Kidney capillary endothelial cell (primary cell): Measurements from ENCODE around the gene ATG16L2.
"Not testable (repeated sequence)": the region's sequence is repeated elsewhere in the genome, so short reads cannot be mapped to it uniquely, and the experiment has no call there.

Experiments
- DNase-seq: peaks from one replicate; pipeline ENCODE4 v3.0.0-alpha.2; 2018; ENCODE audit warnings: low spot score

Gene ATG16L2

DNA sequence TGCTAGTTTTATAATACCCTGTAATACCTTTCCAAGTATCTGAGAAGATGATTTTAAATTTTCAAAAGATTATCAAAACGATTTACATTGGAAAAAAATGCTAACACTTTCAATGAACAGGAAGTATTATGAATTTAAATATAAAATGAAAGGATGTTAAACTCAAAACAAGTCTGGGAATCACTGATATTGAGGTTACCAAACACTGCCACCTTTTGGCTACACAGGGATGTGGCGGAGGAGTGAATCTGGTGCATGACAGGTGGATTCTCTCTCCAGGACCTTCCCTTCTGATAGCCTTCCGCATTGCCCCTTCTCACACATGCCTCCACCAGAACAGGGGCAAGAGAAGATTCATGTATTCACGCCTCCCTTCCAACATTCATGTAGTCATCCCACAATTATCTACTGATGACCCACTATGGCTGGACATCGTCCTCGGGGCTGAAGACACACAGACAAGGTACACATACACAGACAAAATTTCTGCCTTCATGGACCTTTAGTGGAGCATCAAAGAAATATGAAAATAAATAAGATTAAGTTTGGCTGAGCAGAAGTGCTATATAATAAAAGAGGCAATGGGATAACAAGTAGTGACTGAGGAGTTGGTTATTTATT, 34.7 kb downstream of the ATG16L2 start:
- DNase-seq: peak; percentile 37

DNA sequence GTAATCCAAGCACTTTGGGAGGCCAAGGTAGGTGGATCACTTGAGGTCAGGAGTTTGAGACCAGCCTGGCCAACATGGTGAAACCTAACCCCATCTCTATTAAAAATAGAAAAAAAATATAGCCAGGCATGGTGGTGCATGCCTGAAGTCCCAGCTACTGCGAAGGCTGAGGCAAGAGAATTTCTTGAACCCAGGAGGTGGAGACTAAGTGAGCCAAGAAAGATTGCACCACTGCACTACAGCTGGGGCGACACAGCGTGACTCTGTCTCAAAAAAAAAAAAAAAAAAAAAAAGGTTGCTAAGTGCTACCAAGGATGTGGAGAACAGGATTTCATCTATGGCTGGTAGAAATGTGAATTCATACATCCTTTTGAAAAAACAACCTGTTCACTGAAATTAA, 36.6 kb downstream of the ATG16L2 start:
- no peak for DNase-seq

DNA sequence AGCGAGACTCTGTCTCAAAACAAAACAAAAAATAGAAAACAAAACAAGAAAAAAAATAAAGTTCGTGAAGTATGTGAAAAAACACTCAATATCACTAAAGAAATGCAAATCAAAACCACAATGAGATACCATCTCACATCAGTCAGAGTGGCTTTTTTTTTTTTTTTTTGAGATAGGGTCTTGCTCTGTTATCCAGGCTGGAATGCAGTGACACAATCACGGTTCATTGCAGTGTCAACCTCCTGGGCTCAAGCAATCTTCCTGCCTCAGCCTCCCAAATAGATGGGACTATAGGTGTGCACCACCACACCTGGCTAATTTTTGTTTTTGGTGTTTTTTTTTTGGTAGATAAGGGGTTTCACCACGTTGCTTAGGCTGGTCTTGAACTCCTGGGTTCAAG, 37.5 kb downstream of the ATG16L2 start:
- DNase-seq: no peak

DNA sequence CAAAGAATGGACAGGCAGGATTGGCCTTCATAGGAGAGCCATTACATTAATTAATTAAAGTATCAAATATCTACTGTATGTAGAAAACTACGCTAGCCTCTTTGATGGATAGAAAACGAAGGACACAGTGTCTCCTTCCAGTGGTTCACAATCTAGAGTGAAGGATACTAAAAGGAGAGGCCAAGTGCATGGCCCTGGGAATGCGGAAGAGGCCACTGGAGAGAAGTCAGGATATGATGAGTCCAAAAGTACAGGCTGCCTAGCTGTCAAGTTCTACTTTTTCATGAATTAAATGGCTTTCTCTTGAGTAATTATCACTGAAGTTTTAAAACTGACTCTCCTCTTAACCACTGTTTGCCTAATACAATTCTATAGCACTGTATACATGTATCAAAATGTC, 41.9 kb downstream of the ATG16L2 start:
- peak; percentile 32 for DNase-seq

DNA sequence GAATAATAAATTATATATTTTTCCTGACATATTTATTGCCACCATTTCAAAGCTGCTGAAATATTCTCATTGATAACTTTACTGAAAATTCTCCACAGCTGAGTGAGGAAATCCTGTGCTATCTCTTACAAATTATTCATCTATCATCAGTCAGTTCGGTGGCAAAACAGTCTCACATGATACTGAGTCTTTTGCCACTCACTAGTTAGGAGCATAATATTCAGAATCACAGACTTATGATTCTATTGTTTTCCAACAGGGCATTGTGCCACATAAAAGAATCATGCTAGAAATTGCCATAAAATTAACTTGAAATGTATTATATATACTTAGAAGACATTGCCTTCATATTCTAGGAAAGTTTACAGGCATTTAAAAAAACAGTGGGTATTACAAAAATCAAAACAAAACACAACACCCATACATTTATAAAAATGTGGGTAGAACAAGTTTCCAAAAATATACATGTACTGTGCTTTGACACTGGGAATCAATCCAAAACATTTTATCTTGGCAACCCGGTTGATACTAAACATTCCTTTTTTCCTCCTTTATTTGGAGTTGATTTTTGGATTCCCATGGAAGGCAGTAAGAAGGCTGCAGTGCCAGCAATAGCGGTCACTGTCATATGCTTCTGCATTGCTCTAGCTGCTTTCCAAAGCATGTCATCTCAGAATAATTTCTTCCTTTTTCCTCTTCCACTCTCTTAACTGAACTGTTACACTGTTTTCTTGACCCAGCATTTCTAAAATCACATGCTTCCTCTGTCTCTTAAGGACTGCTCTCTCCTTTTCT, 42.5 kb downstream of the ATG16L2 start:
- no peak for DNase-seq

DNA sequence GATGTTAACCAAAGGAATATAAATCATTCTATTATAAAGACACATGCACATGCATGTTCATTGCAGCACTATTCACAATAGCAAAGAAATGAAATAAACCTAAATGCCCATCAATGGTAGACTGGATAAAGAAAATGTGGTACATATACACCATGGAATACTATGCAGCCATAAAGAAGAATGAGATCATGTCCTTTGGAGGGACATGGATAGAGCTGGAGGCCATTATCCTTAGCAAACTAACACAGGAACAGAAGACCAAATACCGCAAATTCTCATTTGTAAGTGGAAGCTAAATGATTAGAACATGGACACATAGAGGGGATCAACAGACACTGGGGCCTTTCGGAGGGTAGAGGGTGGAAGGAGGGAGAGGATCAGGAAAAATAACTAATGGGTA, 44.1 kb downstream of the ATG16L2 start:
- DNase-seq: not testable (repeated sequence)

DNA sequence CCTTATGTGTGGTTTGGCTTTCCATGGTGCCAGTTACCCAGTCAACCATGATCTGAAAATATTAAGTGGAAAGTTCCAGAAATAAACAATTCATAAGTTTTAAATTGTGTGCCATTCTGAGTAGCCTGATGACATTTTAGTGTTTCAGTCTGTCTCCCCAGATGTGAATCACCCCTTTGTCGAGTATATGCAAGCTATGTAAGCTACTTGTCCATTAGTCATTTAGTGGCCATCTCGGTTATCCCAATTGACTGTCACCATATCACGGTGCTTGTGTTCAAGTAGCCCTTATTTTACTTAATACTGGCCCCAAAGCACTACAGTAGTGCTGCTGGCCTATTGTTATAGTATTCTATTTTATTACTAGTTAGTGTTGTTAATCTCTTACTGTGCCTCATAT, 44.9 kb downstream of the ATG16L2 start:
- DNase-seq: no peak

DNA sequence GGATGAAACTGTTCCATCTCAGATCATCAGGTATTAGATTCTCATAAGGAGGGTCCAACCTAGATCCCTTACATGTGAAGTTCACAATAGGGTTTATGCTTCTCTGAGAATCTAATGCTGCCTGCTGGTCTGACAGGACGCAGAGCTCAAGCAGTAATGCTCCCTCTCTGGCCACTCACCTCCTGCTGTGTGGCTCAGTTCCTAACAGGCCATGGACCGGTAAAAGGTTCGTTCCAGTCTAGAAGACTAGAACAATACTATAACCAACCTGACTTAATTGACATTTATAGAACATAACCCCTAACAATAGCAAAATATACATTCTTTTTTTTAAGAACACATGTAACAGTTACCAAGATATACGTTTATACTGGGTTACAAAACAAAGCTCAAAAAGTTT, 45.8 kb downstream of the ATG16L2 start:
- no peak for DNase-seq

DNA sequence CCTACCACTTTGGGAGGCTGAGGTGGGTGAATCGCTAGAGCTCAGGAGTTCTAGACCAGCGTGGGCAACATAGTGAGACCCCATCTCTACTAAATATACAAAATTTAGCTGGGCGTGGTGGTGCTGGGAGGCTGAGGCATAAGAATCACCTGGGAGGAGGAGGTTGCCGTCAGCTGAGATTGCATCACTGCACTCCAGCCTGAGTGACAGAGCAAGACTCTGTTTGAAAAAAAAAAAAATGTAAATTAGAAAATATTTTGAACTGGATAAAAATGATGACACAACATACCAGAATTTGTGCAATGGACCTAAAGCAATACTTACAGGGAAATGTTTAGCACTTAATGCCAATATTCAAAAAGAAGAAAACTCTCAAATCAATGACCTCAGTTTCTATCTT, 46.4 kb downstream of the ATG16L2 start:
- DNase-seq: no peak

DNA sequence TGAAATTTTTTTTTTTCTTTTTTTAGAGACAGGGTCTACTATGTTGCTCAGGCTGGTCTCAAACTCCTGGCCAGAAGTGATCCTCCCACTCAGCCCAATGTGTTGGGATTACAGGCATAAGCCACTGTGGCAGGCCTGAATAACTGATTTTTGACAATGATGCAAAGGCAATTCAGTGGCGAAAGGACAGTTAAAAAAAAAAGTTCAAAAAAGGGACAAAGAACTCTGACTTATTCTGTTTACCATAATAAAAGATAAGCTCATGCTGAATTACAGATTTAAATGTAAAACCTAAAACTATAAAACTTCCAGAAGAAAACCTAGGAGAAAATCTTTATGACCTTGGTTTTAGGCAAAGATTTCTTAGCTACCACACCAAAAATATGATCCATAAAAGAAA, 48.9 kb downstream of the ATG16L2 start:
- DNase-seq: no peak

DNA sequence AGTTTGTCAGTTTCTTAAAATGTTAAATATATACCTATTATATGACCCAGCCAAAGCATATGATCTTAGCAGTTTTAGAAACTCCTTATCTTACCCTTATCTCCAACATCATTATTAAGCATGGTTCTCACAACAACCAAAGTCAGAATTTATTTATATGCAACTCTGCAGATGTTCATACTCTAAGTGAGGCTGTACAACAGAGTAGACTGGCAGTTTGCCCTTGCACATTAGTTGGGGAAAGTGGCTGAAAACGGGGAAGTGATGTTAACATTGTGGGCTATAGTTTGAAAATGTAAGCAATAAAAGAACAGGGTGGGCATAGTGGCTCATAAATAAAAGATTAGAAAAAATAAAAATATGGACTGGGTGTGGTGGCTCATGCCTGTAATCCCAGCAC, 49.7 kb downstream of the ATG16L2 start:
- DNase-seq: no peak

DNA sequence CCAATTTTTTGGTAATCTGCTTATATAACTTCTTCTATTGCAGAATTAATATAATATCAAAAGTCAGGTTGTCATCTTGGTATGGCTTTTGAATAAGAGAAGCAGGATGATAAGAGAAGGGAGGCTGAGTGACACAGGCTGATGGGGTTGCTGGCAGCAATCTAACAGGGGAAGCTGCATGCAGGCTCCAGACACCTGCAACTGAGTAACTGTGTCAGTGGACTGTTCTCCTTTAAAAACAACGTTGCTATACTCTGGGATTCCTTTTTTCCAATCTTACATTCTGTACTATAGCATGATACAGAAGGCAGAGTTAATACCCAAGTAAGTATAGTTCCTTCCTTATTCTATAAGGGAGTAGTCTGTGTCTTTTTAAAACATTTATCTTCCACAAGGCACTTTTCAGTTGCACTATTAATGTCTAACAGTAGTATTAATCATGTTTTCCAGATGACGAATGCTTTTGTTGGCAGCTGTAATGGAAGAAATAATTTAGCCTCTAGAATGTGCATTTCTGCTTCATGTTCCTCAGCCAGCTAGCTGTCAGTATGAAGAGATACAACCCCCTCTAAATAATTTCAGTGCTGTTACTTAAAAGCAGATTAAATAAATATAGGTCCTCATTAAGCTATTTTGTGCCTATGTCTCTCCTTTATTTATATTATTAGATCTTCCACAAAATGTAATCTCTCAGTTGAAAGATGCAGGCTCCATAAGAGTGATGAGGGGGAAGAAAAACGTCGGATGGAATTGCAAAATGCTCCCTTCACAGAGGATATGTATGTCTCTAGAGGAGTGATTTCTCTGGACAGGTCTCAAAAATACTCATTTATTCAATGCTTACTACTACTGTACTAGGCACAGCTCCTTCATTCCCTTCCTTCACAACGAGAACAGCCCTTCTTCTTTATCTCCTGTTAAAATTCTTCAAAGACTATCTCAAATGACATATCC, 50.8 kb downstream of the ATG16L2 start:
- DNase-seq: peak; percentile 5

DNA sequence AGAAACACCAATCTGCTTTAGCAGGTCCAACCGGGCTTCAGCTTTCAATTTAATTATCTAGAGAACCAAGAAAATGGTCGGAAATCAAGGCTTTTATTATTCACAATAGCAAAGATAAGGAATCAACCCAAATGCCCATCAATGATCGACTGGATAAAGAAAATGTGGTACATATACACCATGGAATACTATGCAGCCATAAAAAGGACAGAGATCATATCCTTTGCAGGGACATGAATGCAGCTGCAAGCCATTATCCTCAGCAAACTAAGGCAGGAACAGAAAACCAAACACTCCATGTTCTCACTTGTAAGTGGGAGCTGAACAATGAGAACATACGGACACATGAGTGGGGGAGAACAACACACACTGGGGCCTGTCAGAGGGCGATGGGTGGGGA, 53.8 kb downstream of the ATG16L2 start:
- DNase-seq: no peak

DNA sequence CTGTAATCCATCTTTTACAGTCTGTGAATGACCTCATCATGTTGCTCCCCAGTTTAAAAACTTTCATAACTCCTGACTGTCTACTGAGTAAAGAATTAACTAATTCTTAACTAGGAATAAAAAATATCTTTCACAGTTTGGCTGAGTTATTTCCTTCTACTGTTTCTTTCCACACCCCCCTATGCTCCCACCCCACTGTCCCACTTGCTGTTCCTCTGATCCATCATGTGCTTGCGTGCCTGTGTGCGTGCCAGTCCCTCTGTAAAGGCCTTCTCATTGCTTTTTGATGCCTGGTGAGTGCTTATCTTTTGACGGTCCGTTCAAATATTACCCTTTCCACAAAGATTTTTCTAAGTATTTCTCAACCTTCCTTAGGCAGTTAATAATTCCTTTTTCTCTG, 55.6 kb downstream of the ATG16L2 start:
- DNase-seq: no peak

DNA sequence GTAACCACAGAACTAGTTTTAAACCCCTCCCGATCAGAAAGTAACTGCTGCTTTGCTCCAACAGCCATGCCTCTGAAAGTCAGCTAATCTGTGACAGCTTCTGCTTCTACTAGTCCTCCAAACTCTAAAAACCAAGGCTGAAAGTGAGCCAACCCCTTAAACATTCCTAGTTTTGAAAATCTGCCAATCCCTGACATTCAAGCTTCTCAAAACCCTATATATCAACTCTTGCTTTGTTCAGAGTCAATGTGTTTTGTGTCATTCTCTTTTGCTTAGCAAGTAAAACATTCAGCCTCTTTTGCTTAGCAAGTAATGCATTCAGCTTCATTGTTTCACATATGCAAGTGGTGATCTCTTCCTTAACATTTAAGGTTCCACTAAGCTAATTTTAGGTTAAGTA, 56.9 kb downstream of the ATG16L2 start:
- DNase-seq: no peak

DNA sequence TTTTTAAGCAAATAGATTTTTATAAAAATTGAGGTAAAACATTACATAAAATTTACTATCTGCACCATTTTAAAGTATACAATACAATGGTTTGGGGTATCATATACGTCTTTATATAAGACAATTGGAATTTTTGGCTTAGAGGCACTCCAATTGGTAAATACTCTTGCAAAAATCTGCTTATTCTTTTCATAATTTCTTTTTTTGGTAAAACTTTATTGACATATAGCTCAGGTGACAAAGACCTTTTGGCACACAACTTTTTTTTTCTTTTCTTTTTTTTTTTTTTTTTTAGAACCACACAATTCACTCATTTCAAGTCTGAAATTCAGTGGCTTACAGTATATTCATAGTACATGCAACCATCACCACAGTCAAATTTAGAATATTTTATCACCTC, 57.8 kb downstream of the ATG16L2 start:
- no peak for DNase-seq

DNA sequence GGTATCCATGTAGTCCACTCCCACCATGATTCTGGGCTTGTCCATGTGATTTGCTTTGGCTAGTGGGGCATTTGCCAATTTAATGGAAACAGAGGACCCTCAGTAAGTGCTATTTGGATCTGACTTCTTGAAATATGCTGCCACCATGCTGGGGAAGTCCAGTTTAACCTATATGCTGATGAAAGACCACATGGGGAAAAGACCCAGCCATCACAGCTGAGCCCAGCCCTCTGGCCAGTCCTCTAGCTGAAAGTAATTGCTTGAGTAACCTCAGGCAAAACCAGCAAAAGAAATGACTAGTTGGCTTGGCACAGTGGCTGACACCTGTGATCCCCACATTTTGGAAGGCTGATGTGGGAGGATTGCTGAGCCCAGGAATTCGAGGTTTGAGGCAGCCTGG, 61.5 kb downstream of the ATG16L2 start:
- DNase-seq: no peak

DNA sequence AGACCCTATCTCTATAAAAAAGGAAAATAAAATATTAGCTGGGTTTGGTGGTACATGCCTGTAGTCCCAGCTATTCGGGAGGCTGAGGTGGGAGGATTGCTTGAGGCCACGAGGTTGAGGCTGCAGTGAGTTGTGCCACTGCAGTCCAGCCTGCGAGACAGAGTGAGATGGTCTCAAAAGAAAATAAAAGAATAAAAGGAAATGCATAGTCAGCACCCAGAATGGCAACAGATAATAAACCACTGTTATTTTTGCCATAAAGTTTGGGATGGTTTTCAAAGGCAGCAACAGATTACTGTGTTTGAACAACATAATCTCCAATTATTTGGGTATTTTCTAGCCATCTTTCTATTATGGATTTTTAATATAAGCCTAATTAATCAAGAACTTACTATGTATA, 61.9 kb downstream of the ATG16L2 start:
- DNase-seq: no peak
